OCI-LY1 (cell line): ENCODE data around the gene CLDN20.

Experiments
- EZH2 ChIP-seq: fragments of 200-600 bp; sonication (generic), shearing (Covaris generic); IDR thresholded peaks from 2 replicates; pipeline ENCODE4 v1.8.0; 2017; ENCODE audit warnings: borderline replicate concordance, mixed run types, mild to moderate bottlenecking, antibody characterized with exemption, low read length, moderate library complexity, mixed read lengths
- TF ChIP-seq, protein P1 (sequence below): fragments of 200-600 bp; sonication (generic), shearing (Covaris generic); IDR thresholded peaks from 2 replicates; pipeline ENCODE4 v1.5.1; 2017; ENCODE audit warnings: mild to moderate bottlenecking, antibody characterized with exemption, low read length, moderate library complexity, mixed read lengths

DNA sequence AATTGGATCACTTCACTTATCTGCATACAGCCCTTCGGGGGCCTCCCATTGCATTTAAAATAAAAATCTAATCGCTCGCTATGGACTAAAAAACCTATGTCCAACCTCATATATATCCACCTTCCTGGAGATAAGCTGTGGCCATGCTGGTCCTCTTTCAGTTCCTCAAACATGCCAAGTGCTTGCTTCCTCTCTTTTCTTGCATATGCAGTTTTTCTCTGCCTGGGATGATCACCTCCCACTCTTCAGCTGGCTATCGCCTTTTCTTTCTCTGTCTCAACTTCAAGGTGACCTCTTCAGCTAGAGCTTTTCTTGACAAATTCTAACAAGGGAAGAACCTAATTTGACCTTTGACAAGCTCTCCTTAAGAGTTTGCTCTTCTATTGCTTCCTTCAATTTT, 56.1 kb downstream of the CLDN20 start:
- TF ChIP-seq, protein P1, sequence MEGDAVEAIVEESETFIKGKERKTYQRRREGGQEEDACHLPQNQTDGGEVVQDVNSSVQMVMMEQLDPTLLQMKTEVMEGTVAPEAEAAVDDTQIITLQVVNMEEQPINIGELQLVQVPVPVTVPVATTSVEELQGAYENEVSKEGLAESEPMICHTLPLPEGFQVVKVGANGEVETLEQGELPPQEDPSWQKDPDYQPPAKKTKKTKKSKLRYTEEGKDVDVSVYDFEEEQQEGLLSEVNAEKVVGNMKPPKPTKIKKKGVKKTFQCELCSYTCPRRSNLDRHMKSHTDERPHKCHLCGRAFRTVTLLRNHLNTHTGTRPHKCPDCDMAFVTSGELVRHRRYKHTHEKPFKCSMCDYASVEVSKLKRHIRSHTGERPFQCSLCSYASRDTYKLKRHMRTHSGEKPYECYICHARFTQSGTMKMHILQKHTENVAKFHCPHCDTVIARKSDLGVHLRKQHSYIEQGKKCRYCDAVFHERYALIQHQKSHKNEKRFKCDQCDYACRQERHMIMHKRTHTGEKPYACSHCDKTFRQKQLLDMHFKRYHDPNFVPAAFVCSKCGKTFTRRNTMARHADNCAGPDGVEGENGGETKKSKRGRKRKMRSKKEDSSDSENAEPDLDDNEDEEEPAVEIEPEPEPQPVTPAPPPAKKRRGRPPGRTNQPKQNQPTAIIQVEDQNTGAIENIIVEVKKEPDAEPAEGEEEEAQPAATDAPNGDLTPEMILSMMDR = no peak
- TF ChIP-seq EZH2 = no peak
